ENCODE data around the gene SASH3.

Gene SASH3

DNA sequence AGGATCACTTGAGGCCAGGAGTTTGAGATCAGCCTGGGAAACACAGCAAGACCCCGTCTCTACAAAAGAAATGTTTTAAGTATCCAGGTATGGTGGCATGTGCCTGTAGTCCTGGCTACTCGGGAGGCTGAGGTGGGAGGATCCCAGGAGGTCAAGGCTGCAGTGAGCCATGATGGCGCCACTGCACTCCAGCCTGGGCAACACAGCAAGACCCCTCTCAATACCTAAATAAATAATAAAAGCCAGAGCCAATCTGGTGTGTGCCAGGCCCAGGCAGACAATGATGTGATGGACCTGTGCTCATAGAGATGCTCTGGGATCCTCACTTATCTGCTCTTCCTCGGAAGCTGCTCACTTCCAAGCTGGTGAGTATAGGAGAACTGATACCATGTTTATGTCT, 18.2 kb upstream of the SASH3 start:
- TF ChIP-seq ZC3H10 (CRISPR knock-in tag; IDR thresholded peaks at IDR 0.05) (no peak), BACH2 (CRISPR knock-in tag; IDR thresholded peaks at IDR 0.05; ENCODE audit: borderline replicate concordance) (no peak), ARNTL (CRISPR knock-in tag; IDR thresholded peaks at IDR 0.05; ENCODE audit: borderline replicate concordance, low read depth) (no peak), TCF4 (CRISPR knock-in tag; IDR thresholded peaks at IDR 0.05; ENCODE audit: borderline replicate concordance) (no peak), ZNF70 (CRISPR knock-in tag; IDR thresholded peaks at IDR 0.05) (no peak), ISL1 (CRISPR knock-in tag; IDR thresholded peaks at IDR 0.05) (no peak), ESRRG (CRISPR knock-in tag; IDR thresholded peaks at IDR 0.05) (no peak), TOX (CRISPR knock-in tag; IDR thresholded peaks at IDR 0.05; ENCODE audit: borderline replicate concordance) (no peak), PPARA (CRISPR knock-in tag; IDR thresholded peaks at IDR 0.05; ENCODE audit: borderline replicate concordance) (no peak), SNAI2 (CRISPR knock-in tag; IDR thresholded peaks at IDR 0.05) (no peak)
- TF ChIP-seq, protein P1, sequence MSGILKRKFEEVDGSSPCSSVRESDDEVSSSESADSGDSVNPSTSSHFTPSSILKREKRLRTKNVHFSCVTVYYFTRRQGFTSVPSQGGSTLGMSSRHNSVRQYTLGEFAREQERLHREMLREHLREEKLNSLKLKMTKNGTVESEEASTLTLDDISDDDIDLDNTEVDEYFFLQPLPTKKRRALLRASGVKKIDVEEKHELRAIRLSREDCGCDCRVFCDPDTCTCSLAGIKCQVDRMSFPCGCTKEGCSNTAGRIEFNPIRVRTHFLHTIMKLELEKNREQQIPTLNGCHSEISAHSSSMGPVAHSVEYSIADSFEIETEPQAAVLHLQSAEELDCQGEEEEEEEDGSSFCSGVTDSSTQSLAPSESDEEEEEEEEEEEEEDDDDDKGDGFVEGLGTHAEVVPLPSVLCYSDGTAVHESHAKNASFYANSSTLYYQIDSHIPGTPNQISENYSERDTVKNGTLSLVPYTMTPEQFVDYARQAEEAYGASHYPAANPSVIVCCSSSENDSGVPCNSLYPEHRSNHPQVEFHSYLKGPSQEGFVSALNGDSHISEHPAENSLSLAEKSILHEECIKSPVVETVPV (CRISPR knock-in tag; IDR thresholded peaks at IDR 0.05): no peak
- TF ChIP-seq, protein P2, sequence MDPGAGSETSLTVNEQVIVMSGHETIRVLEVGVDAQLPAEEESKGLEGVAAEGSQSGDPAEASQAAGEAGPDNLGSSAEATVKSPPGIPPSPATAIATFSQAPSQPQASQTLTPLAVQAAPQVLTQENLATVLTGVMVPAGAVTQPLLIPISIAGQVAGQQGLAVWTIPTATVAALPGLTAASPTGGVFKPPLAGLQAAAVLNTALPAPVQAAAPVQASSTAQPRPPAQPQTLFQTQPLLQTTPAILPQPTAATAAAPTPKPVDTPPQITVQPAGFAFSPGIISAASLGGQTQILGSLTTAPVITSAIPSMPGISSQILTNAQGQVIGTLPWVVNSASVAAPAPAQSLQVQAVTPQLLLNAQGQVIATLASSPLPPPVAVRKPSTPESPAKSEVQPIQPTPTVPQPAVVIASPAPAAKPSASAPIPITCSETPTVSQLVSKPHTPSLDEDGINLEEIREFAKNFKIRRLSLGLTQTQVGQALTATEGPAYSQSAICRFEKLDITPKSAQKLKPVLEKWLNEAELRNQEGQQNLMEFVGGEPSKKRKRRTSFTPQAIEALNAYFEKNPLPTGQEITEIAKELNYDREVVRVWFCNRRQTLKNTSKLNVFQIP (CRISPR knock-in tag; IDR thresholded peaks at IDR 0.05; ENCODE audit: borderline replicate concordance, low read depth): no peak

DNA sequence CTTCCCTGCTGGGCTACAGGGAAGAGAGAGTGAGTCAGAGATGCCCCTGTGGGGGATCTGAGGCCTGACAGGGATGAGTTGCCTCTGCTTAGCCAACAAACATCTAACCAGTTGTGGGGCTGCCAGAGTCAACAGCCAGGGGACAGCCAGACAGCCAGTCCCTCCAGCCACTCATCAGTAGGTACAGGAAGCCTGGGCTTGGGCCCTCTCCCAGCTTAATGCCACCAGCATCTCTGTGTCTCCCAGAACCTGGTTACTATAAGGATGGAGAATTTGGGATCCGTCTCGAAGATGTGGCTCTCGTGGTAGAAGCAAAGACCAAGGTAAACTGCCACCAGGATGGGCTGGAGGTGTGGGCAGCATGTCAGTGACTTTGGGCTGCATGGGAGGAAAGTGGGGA, 17.3 kb upstream of the SASH3 start:
- TF ChIP-seq ZNF8 (CRISPR knock-in tag; IDR thresholded peaks at IDR 0.05) (no peak), CSDC2 (CRISPR knock-in tag; IDR thresholded peaks at IDR 0.05) (no peak), ZFP3 (CRISPR knock-in tag; IDR thresholded peaks at IDR 0.05) (no peak), PPARA (CRISPR knock-in tag; IDR thresholded peaks at IDR 0.05; ENCODE audit: borderline replicate concordance) (no peak), SNAI2 (CRISPR knock-in tag; IDR thresholded peaks at IDR 0.05) (no peak), ZNF70 (CRISPR knock-in tag; IDR thresholded peaks at IDR 0.05) (no peak), TCF4 (CRISPR knock-in tag; IDR thresholded peaks at IDR 0.05; ENCODE audit: borderline replicate concordance) (no peak), OSR1 (CRISPR knock-in tag; IDR thresholded peaks at IDR 0.05) (no peak), ISL1 (CRISPR knock-in tag; IDR thresholded peaks at IDR 0.05) (no peak), RARB (CRISPR knock-in tag; IDR thresholded peaks at IDR 0.05) (no peak), BACH2 (CRISPR knock-in tag; IDR thresholded peaks at IDR 0.05; ENCODE audit: borderline replicate concordance) (no peak)
- TF ChIP-seq, protein P3, sequence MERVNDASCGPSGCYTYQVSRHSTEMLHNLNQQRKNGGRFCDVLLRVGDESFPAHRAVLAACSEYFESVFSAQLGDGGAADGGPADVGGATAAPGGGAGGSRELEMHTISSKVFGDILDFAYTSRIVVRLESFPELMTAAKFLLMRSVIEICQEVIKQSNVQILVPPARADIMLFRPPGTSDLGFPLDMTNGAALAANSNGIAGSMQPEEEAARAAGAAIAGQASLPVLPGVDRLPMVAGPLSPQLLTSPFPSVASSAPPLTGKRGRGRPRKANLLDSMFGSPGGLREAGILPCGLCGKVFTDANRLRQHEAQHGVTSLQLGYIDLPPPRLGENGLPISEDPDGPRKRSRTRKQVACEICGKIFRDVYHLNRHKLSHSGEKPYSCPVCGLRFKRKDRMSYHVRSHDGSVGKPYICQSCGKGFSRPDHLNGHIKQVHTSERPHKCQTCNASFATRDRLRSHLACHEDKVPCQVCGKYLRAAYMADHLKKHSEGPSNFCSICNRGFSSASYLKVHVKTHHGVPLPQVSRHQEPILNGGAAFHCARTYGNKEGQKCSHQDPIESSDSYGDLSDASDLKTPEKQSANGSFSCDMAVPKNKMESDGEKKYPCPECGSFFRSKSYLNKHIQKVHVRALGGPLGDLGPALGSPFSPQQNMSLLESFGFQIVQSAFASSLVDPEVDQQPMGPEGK (CRISPR knock-in tag; IDR thresholded peaks at IDR 0.05; ENCODE audit: borderline replicate concordance): no peak
- TF ChIP-seq, protein P4, sequence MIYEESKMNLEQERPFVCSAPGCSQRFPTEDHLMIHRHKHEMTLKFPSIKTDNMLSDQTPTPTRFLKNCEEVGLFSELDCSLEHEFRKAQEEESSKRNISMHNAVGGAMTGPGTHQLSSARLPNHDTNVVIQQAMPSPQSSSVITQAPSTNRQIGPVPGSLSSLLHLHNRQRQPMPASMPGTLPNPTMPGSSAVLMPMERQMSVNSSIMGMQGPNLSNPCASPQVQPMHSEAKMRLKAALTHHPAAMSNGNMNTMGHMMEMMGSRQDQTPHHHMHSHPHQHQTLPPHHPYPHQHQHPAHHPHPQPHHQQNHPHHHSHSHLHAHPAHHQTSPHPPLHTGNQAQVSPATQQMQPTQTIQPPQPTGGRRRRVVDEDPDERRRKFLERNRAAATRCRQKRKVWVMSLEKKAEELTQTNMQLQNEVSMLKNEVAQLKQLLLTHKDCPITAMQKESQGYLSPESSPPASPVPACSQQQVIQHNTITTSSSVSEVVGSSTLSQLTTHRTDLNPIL (CRISPR knock-in tag; IDR thresholded peaks at IDR 0.05; ENCODE audit: low read depth): no peak
- TF ChIP-seq, protein P5, sequence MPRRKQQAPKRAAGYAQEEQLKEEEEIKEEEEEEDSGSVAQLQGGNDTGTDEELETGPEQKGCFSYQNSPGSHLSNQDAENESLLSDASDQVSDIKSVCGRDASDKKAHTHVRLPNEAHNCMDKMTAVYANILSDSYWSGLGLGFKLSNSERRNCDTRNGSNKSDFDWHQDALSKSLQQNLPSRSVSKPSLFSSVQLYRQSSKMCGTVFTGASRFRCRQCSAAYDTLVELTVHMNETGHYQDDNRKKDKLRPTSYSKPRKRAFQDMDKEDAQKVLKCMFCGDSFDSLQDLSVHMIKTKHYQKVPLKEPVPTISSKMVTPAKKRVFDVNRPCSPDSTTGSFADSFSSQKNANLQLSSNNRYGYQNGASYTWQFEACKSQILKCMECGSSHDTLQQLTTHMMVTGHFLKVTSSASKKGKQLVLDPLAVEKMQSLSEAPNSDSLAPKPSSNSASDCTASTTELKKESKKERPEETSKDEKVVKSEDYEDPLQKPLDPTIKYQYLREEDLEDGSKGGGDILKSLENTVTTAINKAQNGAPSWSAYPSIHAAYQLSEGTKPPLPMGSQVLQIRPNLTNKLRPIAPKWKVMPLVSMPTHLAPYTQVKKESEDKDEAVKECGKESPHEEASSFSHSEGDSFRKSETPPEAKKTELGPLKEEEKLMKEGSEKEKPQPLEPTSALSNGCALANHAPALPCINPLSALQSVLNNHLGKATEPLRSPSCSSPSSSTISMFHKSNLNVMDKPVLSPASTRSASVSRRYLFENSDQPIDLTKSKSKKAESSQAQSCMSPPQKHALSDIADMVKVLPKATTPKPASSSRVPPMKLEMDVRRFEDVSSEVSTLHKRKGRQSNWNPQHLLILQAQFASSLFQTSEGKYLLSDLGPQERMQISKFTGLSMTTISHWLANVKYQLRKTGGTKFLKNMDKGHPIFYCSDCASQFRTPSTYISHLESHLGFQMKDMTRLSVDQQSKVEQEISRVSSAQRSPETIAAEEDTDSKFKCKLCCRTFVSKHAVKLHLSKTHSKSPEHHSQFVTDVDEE (CRISPR knock-in tag; IDR thresholded peaks at IDR 0.05): no peak
- no peak for ATAC-seq

More for the DNA sequence above, 18.2 kb upstream of the SASH3 start:
- no peak for ATAC-seq

DNA sequence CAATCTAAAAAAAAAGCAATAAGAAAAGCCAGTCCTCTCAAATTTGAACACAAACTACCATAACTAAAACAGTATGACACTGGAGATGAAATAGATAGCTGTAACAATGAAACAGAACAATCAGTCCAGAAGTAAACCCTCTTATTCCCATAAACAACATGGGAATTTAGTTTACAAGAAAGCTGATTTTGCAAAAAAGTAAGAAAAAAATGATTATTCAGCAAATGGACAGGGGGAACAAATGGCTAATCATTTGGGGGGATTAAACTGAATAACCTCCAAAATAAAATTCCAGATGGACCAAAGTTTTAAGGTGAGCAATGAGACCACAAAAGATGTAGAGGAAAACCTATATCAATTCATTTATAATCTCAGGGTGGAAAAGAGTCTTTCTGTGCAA, 16.1 kb upstream of the SASH3 start:
- ATAC-seq: no peak
- TF ChIP-seq, protein P1 (CRISPR knock-in tag; IDR thresholded peaks at IDR 0.05): no peak
- no peak for TF ChIP-seq OSR1 (CRISPR knock-in tag; IDR thresholded peaks at IDR 0.05)
- no peak for TF ChIP-seq ZC3H10 (CRISPR knock-in tag; IDR thresholded peaks at IDR 0.05)
- TF ChIP-seq, protein P3 (CRISPR knock-in tag; IDR thresholded peaks at IDR 0.05; ENCODE audit: borderline replicate concordance): no peak
- TF ChIP-seq ZNF70 (CRISPR knock-in tag; IDR thresholded peaks at IDR 0.05): no peak
- TF ChIP-seq, protein P4 (CRISPR knock-in tag; IDR thresholded peaks at IDR 0.05; ENCODE audit: low read depth): no peak
- no peak for TF ChIP-seq TOX (CRISPR knock-in tag; IDR thresholded peaks at IDR 0.05; ENCODE audit: borderline replicate concordance)
- no peak for TF ChIP-seq ESRRG (CRISPR knock-in tag; IDR thresholded peaks at IDR 0.05)
- no peak for TF ChIP-seq SNAI2 (CRISPR knock-in tag; IDR thresholded peaks at IDR 0.05)
- TF ChIP-seq ISL1 (CRISPR knock-in tag; IDR thresholded peaks at IDR 0.05): no peak
- TF ChIP-seq ZFP3 (CRISPR knock-in tag; IDR thresholded peaks at IDR 0.05): no peak
- TF ChIP-seq CSDC2 (CRISPR knock-in tag; IDR thresholded peaks at IDR 0.05): no peak
